HG02623 (cell line): ENCODE results near the gene KHNYN.
A peak's percentile ranks its signal among the peaks of the same experiment; 100 is the strongest.
"Not testable (repeated sequence)": the region's sequence is repeated elsewhere in the genome, so short reads cannot be mapped to it uniquely, and the experiment has no call there.

Source experiments
- ATAC-seq: cut with Tn5 transposase; IDR thresholded peaks from one replicate; pipeline ENCODE4 v1.9.1; 2021; ENCODE audit warnings: moderate library complexity; ENCODE audit not compliant: unreplicated experiment

The KHNYN gene

DNA sequence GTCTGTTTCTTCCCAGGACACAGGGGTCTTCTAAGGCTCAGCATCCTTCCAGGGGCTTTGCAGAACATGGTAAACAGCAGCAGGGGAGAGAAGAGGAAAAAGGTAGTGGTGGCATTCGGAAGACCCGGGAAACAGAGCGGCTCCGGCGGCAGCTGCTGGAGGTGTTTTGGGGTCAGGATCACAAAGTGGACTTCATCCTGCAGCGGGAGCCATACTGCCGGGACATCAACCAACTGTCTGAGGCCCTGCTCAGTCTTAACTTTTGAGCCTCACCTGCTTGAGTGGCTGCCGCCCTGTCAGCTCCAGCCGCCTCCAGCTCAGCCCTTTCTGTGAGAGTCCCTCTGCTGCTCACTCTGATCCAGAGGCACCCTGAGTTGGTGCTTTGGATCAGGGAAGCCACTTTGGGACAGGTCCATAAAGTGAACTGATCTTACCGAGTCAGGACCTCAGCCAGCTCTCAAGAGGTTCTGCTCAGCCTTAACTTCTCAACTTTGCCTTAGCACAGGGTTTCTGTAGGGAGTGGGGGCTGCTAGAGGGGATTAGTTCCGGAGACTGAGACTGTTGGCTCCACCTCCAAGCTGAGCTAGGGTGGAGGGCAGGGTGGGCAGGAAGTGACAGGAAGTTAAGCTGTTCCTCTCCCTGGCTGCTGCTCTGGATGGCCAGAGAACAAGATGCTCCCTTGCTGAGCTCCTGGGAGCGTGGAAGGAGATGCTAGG is 7.4 kb downstream of the KHNYN start:
- ATAC-seq: no peak

DNA sequence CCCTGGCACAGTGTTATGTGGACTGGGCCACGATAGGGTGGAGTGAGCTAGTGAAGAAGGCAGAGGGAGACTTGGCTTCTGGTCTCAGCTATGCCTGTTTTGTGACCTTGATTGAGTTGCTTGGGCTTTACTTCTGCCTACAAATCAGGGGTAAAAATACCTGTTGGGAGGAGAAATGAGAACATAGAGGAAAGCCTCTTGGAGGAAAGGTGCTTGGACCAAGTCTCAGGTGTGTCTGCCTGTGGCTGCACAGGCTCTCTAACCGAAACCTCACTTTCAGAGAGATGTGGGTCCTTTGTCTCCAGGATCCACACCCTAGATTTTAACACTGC is 7.9 kb downstream of the KHNYN start:
- ATAC-seq: no peak

DNA sequence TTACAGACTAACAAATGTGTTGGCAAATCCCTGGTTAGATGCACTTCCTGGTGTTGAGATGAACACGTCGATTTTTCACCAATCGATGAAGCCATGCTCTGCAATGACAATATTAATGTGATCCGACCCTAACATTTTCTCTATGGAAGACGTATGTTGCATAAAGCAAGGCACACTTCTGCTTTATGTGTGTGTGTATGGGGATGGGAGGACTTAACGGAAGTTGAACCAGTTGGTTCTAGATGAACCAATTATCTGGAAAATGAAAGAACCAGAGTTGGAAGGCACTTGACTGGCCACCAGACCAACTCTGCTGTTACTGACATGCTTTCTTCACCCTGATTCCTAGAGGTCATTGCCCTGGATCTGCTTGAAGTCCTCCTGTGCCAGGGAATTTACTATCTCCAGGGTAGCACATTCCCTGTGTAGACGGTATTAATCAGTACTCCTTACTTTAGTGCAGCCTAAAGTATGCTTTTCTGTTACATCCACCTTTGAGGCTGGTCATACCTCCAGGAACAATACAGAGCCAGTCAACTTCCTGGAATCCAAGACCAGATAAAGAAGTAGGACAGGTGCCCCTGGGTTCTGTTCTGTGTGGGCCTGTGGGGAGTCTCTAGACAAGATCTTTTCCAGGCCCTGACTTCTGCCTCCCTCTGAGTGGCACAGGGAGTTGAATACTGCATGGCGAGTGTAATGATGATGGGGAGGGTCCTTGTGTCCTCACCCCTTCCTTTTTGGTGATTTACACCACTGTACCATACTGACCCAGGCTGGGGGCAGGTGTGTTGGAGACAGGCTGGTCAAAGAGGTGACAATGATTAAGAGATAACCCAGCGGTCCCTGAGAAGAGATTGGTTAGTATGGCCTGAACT is 8.7 kb downstream of the KHNYN start:
- ATAC-seq: no peak

DNA sequence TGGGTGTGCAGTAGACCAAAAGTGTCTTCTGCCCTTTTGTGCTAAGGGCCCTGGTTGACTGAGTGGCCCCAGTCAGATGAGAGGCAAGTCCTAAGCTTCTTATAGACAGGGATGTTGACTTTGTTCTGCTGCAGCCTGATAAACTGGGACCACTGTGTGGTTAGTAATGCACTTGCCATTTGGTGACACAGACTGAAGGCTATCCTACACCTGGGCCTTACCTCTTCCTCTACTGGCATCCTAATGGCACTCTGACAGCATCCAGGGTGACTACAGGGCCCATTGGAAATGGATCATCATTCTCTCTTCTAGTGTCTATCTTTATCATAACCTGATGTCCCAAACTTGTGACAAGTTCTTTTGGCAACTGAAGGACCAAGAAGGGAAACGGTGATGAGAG is 9.5 kb downstream of the KHNYN start:
- no peak for ATAC-seq

DNA sequence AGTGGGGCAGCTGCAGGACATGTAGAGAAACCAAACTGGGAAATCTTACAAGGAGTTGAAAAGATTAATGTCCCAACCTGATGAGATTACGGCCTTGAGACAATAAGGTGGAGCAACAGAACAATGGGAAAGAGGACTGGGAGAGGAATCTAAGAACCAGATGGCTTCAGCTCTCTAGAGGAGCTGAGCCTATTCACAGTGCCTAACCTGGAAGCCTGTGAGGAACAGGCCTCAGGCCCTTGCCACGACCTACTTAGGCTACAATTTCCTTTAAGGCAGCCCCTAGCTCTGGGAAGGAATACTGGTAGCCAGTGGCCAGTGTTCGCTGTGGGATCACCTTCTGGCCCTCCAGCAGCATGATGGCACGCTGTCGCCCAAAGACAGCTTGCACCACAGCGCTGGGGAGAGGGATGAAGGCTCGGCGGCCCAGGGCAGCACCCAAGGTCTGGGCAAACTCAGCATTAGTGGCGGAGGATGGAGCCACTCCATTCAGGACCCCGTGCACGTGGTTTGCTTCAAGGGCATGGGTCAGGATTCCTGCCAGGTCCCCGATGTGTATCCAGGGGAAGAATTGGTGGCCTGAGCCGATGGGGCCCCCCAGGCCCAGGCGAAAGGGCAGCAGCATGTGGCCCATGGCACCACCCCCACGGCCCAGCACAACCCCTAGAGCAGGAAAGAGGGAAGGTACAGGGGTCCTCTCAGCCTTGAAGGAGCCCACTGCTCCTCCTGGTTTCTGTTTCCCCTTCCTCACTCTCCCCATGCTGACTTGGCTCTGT is 10.3 kb downstream of the KHNYN start:
- no peak for ATAC-seq

DNA sequence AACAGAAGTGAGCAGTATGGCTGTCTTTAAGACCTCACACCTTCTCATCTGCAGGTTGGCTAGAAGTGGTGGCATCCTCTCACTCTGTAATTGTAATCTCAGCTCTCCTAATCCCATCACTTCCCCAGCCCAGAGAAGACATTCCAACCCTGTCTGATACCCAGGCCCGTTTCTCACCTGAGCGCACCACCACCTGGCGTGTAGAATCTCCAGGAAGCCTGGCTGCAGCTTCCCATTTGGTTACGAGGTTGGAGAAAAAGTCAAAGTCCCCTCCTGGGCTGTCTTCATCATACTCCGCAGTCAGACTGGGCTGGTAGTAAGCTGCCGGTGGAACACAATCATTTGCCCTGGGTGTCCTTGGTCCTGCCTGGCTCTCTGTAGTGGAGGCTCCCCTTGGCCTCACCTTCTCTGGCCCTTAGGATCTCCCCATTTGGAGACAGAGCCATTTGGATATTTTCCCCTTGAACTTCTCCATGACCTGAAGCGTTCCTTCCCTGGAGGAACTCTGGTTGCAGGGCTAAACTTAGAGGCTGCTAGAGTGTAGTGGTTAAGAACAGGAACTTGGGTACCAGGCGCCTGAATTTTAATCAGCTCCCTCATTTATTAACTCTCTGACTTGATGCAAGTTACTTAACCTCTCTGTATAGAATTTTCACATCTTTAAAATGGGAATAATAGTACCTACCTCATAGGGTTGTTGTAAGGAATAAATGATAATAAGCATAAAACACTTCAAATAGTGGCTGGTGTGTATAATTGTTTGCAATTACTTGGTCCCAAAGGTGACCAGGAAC is 11.0 kb downstream of the KHNYN start:
- no peak for ATAC-seq

DNA sequence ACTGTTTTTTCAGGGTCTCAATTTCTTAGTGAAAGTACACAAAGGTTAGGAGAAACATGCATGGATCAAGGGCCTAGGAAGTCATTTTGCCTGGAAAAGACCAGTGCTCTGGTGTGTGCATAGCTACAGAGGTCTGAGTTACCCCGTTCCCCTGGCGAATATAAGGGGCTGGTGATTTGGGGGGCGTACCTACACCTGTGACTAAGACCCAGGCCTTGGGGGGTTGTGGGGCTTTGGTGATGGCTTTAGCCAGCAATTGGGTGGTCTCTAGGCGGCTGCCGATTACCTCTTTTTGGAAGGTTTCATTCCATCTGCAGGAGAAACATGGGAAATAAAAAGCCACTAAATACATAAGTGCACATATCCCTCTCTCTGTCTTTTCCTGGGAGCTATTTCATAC is 11.7 kb downstream of the KHNYN start:
- ATAC-seq: no peak

DNA sequence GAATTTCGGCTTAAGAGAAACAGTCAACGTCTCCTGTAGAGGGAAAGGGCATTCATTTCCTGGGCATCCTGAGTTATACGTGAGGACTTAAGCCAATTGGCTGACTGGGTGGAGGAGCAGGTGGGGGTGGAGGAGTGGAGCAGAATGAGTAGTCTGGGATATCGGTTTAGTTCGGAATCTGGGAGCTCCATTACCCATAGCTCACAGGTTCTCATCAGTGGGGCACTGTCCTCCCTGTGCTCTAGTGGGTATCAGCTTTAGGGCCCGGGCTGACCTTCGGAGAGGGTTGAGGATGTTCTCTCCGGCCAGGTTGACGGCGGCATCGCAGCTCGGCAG is 12.1 kb downstream of the KHNYN start:
- ATAC-seq: no peak

DNA sequence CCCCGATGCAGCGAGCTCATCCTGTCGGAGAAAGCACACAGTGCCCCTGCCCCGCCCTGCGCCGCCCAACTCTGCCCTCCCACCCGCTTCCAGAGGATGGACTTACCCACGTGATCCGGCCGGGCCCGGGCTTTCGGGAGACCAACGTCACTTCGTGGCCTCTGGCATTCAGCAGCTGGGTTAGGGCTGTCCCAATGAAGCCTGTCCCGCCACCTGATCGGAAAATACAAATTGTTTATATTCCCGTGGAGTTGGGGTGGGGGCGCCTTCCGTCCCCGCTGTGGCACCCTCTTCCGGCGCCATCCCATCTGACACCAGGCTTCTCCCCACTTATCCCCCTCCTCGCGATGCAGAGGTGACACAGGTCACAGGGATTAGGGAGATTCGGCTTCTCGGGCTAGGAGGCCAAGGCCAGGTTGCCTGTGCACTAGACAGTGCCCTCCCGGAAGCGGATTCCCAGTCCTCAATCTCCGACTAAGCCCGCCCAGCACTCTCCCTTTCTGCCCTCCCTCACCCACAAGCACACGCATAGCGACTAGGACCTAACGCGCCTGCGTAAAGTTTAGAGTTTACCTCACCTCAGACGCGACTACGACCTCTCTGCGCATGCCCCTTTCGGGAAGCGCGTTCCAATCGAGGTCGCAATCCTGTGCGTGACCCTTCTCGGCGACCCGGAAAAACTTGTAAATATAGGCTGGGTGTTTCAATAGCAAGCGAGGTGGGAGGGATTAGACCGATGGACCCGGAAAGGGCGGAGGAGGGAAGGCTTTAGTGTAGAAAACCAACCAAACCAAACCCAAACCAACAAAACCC is 12.7 kb downstream of the KHNYN start, which contains the start of gene SDR39U1:
Gene SDR39U1 (minus strand): TSS at position 537 of the 813 bp plus-strand sequence. CDS start 7 bp downstream, at position 530.
- ATAC-seq: peak; percentile 91

DNA sequence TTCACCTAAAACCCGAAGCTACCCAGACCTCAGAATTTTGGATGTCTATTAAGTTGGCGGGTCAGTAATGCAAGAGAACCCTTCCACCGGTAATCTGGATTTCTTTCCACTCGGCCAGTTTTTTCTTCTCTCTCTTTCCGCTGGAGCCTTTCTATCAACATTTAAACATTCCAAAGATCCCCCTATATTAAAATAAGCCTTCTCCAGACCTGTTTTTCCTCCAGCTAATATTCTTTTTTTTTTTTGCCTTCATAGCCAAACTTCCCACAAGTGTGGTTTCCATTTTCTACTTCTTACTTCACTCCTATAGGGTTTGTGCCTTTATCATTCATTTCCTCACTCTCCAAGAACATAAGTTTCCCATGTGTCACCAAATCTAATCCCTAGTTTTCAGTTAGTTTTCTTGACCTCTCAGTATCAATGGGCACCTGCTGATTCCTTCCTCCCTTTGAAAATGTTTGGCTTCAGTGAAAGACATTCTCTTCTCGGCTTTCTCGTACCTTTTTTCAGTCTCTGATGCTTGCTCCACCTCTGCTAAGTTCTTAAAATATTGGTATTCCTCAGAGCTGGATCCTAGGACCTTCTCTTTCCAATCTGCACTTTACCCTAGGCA is 13.4 kb downstream of the KHNYN start:
- no peak for ATAC-seq

DNA sequence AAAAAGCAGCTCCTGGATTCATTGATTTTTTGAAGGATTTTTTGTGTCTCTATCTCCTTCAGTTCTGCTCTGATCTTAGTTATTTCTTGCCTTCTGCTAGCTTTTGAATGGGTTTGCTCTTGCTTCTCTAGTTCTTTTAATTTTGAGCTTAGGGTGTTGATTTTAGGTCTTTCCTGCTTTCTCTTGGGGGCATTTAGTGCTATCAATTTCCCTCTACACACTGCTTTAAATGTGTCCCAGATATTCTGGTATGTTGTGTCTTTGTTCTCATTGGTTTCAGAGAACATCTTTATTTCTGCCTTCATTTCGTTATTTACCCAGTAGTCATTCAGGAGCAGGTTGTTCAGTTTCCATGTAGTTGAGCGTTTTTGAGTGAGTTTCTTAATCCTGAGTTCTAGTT is 21.1 kb downstream of the KHNYN start:
- not testable (repeated sequence) for ATAC-seq

DNA sequence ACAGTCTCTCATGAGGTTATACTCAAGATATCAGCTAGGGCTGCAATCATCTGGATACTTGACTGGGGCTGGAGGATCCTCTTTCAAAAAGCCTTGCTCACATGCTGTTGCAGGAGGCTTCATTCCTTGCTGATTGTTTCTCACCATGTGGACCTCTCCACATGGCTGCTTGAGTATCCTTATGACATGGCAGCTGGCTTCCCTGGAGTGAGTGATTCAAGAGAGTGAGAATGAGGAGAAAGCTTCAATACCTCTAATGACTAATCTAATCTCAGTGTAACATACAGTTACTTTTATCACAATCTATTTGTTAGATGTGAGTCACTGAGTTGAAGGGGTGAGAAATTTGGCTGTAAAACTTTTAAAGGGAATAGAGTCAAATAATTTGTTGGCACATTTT is 27.2 kb downstream of the KHNYN start:
- ATAC-seq: no peak

DNA sequence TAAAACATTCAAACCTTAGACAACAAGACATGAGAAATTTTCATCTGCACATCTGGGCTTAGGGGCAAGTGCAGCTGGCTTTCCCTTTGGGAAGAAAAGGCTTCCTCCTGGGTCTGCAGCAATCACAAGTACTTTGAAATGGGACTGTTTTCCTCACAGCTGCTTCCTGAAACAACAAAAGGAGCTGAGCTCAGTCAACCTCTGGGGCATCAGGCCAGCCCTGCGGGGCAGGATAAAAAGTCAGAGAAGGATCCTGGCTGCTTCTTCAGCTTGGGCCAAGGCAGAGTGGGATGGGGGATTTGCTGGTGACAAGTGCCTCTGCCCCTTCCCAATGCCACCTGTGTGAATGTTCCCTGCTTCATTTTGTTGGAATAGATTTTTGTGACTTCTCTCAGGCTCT is 29.0 kb downstream of the KHNYN start:
- no peak for ATAC-seq

DNA sequence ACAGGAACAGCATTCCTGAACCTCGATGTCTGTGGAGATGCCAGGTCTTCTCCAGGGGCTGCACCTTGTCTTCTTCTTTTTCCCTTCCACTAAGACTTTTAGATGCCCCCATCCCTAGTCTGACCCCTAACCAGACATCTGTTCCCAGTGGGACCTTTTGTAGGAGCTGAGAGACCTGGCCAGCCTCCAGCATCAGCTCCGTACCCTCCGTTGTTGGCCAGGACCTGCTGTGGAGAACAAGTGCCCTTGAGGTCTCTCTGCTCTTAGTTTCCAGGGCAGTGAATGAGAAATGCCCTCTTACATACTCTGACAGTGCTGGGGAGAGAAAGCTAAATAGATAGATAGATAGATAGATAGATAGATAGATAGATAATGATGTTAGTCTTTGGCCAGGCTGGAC is 29.6 kb downstream of the KHNYN start:
- no peak for ATAC-seq

DNA sequence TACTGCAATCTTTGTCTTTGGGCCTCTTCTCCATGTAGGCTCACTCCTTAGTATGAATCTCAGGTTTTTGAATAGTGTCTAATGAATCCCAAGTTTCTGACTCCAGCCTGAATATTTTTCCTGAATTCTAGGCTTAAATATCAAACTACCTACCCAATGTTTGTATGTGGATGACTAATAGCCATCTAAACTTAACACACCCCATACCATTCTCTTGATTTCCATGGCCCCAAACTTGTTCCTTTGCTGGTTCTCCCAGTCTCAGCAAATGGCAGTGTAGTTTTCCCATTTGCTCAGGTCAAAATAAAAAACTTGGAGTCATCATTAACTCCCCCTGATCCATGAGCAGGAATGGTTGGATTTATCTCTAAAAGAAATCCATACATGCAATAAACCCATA is 31.6 kb downstream of the KHNYN start:
- ATAC-seq: no peak

DNA sequence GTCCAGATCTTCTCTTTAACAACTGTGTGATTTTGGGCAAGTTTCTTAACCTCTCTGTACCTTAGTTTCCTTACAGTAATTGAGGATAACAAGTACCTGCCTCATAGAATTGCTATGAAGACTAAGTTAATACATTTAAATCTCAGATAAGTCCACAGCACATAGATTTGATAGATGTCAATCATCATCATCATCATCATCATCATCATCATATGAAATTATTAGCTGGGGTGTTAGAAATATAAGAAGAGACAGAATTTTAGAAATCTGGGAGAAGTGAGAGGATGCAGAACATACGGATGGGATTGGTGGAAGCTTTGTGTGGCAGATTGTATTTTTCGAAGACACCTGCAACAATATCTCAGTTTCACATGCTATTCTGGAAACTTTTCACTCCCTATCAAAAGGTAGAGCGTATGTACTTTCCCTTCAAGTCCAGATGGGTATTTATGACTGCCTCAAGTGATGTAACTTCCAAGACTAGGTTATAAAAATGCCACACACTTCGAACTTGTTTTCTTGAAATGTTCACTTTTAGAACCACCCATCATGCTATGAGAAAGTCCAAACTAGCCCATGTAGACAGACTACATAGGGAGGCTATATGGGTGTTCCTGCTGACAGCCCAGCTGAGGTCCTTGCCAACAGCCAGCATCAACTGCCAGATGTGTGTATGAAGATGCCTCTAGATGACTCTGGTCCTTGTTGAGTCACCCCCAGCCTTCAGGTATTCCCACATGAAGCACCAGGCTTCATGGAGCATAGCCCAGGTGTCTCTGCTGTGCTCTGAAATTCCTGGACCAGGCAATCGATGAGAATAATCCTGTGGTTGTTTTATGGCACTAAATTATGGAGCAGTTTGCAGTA is 33.5 kb downstream of the KHNYN start:
- no peak for ATAC-seq

DNA sequence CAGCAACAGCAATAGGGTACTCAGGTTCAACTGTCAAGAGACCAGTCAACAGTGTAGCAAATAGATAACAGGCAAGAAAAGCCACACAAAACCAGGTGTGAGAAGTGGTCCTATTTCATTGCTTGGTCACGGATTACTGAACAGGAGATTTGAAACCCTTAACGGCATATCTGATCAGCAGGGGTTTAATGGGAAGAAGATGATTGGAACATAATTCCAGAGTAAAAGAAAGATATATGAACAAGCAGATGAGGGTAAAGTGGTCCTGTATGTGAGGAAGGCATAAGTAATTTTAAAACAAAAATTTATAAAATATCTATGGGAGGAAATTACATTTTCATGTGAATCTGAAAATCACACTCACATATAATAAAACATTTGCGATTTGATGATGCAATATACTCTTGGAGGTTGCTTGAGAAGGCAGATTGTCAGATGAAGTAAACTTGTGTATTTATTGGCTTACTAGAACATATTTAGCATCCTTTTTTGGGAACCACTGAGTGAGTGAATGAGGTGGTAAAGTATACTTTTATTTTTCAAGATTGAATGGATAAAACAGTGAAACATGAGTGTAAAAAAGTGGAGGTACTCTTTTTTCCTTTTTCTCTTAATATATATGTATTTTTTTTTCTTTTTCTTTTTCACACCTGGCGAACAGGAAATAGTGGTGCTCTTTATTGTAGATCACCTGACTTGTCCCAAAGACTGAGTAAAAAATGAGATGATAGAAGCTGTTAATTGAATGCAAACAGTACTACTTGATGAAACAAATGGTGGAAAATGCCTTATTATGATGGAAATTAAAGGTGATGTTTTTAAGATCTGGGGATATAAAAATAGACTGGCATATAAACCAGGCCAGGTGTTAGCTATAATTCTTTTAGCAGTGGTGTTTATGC is 34.4 kb downstream of the KHNYN start:
- ATAC-seq: no peak

DNA sequence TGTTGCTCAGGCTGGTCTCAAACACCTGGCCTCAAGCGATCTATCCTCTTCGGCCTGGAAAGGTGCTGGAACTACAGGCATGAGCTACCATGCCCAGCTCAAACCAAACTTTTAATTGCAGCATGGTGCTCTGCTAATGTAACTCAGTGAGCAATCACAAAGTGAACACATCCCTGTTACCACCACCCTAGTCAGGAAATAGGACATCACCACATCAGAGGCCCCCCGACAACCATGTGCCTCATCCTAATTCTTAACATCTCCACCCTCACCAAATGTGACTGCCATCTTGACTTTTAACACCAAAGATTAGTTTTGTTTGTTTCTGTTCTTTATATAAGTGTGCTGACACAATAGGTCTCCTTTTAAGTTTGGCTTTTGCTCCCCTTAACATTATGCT is 35.6 kb downstream of the KHNYN start:
- no peak for ATAC-seq
